Thyroid gland (tissue), 4 donors: ENCODE data around the gene GPATCH2. TPM values are rescaled to one million over a fixed set of nuclear protein-coding genes. Genes with fewer than 3 reads are reported as not detected.

ENCODE experiments used
- DNase-seq, 2 donors: peaks; one replicate each; pipeline ENCODE4 v3.0.0-alpha.2; 2019
- H3K27ac ChIP-seq, 3 donors: fragments of 200-600 bp; sonication (generic); 1 replicate in 2 of 3; 2 replicates in 1 of 3; pipeline ENCODE4 v1.5.1; 2016 to 2019; ENCODE audit warnings: mild to moderate bottlenecking in 1 of 3, moderate library complexity in 1 of 3
- H3K27me3 ChIP-seq: fragments of 200-600 bp; sonication (generic); one replicate; pipeline ENCODE4 v1.5.1; 2019
- H3K36me3 ChIP-seq, 2 donors: fragments of 200-600 bp; sonication (generic); one replicate each; pipeline ENCODE4 v1.5.1; 2016 to 2019
- H3K4me1 ChIP-seq, 2 donors: fragments of 200-600 bp; sonication (generic); one replicate each; pipeline ENCODE4 v1.5.1; 2017 to 2019
- H3K4me3 ChIP-seq, 3 donors: fragments of 200-600 bp; sonication (generic); replicated peaks in 1 of 3; 1 replicate in 2 of 3; 2 replicates in 1 of 3; pipeline ENCODE4 v1.5.1; 2016; ENCODE audit warnings: mild to moderate bottlenecking in 1 of 3
- H3K9me3 ChIP-seq: fragments of 200-600 bp; sonication (generic); one replicate; pipeline ENCODE4 v1.5.1; 2017
- POLR2A ChIP-seq, 2 donors: fragments of 450-650 bp; IDR thresholded peaks; one replicate each; pipeline ENCODE4 v1.6.1; 2017; ENCODE audit warnings: antibody characterized with exemption in 2 of 2, mild to moderate bottlenecking in 2 of 2, moderate library complexity in 1 of 2
- WGBS, 2 donors: methylation state at CpG; one replicate each; pipeline ENCODE4 v1.1.5; 2017; 5-methylcytosine and 5-hydroxymethylcytosine counted together
- intact Hi-C: fragments of 100-400 bp; cut with DNase I; formaldehyde crosslinking; loops from one replicate; pipeline ENCODE4 v1.15.1; 2023
- total RNA-seq, 4 donors: library from RNA; depleted of rRNA; stranded (reverse); fragments of >200 nt; gene quantifications; one replicate each; pipeline ENCODE4 v1.2.3, GENCODE V29; 2016
- TF ChIP-seq, protein P1 (sequence below), 6 experiments: fragments of 200-600 bp in 3 of 6; fragments of 450-650 bp in 3 of 6; sonication (generic) in 3 of 6; IDR thresholded peaks; one replicate each; pipeline ENCODE4 v1.5.1; 2016 to 2019; ENCODE audit warnings: antibody characterized with exemption in 6 of 6, mild to moderate bottlenecking in 2 of 6, inconsistent platforms in 1 of 6, moderate library complexity in 1 of 6

Gene GPATCH2
- total RNA-seq, 4 donors from 2014 or later = 21.4 to 47.9 (median 34.0) TPM

DNA sequence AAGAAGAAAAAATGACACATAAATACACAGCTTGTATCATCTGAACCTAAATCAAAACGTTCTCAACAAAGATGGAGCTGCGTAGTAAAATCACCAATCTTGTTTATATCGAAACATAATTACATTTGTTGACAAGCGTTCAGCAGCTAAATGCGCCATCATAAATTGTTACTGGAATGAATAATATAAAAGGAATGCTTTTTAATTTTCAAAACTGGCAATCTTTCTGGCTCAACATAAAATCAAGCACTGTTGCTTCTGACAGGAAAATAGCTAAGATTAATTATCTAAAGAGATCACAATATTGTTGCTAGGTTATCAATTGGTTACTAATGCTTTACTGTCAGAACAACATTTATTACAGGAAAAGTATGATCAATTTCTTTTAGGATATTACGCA lies 181.5 kb downstream of the GPATCH2 start:
- 94 to 96% methylated on average over 6 of the region's 6 CpGs for WGBS, 2 donors
- intact Hi-C loops = no loop called here

DNA sequence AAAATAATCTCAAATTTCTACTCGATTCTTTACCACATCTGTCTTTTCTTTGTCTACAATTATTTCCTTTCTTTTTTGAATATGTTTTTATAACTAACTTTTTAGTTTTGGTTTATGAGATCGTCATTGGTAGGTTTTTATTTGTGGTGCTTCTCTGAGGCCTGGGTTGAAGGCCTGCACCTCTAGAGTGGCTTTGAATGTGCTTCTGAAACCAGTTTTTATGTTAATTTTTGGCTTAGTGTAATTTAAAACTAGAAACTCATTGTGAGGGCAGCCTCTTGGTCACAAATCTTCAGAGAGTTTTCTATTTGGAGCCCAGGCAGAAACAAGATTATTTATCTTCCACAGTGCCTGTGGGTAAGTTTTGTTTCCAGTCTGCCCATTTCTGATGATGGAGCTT lies 187.0 kb downstream of the GPATCH2 start:
- Histone ChIP-seq H3K27me3 (no peaks in the 10 kb centered on the region), H3K9me3 (no peaks in the 10 kb centered on the region), H3K4me3 (no peak overlapping the region), H3K27ac (no peak overlapping the region), H3K4me1 (no peaks in the 10 kb centered on the region), H3K36me3 (peaks cover 0 to 4% of the 10 kb centered on the region in 2 donors)
- 97 to 98% methylated on average over 2 of the region's 2 CpGs for WGBS, 2 donors
- no peak for DNase-seq
- intact Hi-C loops = no loop called here
- no peak for TF ChIP-seq POLR2A (IDR thresholded peaks at IDR 0.05)
- TF ChIP-seq, protein P1, sequence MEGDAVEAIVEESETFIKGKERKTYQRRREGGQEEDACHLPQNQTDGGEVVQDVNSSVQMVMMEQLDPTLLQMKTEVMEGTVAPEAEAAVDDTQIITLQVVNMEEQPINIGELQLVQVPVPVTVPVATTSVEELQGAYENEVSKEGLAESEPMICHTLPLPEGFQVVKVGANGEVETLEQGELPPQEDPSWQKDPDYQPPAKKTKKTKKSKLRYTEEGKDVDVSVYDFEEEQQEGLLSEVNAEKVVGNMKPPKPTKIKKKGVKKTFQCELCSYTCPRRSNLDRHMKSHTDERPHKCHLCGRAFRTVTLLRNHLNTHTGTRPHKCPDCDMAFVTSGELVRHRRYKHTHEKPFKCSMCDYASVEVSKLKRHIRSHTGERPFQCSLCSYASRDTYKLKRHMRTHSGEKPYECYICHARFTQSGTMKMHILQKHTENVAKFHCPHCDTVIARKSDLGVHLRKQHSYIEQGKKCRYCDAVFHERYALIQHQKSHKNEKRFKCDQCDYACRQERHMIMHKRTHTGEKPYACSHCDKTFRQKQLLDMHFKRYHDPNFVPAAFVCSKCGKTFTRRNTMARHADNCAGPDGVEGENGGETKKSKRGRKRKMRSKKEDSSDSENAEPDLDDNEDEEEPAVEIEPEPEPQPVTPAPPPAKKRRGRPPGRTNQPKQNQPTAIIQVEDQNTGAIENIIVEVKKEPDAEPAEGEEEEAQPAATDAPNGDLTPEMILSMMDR (IDR thresholded peaks at IDR 0.05) = no peak

More for the DNA sequence above, 181.5 kb downstream of the GPATCH2 start:
- H3K9me3 ChIP-seq = no peaks in the 10 kb centered on the region
- DNase-seq = no peak
- no peaks in the 10 kb centered on the region for H3K4me1 ChIP-seq
- H3K27me3 ChIP-seq = no peaks in the 10 kb centered on the region
- TF ChIP-seq POLR2A (IDR thresholded peaks at IDR 0.05) = no peak
- TF ChIP-seq, protein P1 (IDR thresholded peaks at IDR 0.05) = no peak
- H3K27ac ChIP-seq = no peak overlapping the region
- peaks cover 0 to 4% of the 10 kb centered on the region in 2 donors for H3K36me3 ChIP-seq
- H3K4me3 ChIP-seq = no peak overlapping the region

DNA sequence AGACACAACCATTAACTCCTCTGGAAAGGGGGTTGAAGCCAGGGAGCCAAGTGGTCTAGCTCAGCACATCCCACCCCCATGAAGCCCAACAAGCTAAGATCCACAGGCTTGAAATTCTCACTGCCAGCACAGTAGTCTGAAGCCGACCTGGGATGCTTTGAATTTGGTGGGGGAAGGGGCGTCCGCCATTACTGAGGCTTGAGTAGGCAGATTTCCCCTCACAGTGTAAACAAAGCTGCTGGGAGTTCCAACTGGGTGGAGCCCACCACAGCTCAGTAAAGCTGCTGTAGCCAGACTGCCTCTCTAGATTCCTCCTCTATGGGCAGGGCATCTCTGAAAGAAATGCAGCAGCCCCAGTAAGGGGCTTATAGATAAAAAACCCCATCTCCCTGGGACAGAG lies 193.5 kb downstream of the GPATCH2 start:
- TF ChIP-seq, protein P1 (IDR thresholded peaks at IDR 0.05) = no peak
- TF ChIP-seq POLR2A (IDR thresholded peaks at IDR 0.05) = no peak
- H3K27me3 ChIP-seq = no peaks in the 10 kb centered on the region
- 81 to 83% methylated on average over 3 of the region's 3 CpGs for WGBS, 2 donors
- no peak overlapping the region for H3K27ac ChIP-seq
- no peaks in the 10 kb centered on the region for H3K9me3 ChIP-seq
- no peak for DNase-seq
- no peaks in the 10 kb centered on the region for H3K4me1 ChIP-seq
- intact Hi-C loops = no loop called here
- H3K36me3 ChIP-seq = peaks cover 0 to 7% of the 10 kb centered on the region in 2 donors
- H3K4me3 ChIP-seq = no peak overlapping the region

DNA sequence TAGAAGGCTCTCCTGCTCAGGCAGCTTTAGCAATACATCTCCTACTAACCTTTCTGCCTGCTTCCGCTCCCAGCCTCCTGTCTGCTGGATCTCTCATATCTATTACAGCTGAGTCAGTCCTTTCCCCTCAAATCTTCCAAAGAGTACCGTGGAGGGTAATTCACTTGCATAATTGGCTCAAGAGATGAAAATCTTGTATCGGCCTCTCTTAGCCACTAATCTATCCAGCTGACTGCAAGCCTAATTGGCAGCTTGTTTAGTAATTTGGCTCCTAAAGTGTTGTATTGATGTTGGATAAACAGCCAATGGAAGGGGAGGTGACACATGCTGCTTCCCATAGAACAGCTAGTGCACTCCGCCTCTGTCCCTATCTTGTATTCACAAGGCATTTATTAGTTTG lies 195.7 kb downstream of the GPATCH2 start:
- DNase-seq = no peak
- H3K4me3 ChIP-seq = no peak overlapping the region
- no peaks in the 10 kb centered on the region for H3K27me3 ChIP-seq
- TF ChIP-seq, protein P1 (IDR thresholded peaks at IDR 0.05) = no peak
- TF ChIP-seq POLR2A (IDR thresholded peaks at IDR 0.05) = no peak
- no peaks in the 10 kb centered on the region for H3K9me3 ChIP-seq
- intact Hi-C loops = no loop called here
- 68 to 76% methylated on average over 4 of the region's 4 CpGs for WGBS, 2 donors
- H3K27ac ChIP-seq = no peak overlapping the region
- no peaks in the 10 kb centered on the region for H3K4me1 ChIP-seq
- H3K36me3 ChIP-seq = peaks cover 0 to 7% of the 10 kb centered on the region in 2 donors

DNA sequence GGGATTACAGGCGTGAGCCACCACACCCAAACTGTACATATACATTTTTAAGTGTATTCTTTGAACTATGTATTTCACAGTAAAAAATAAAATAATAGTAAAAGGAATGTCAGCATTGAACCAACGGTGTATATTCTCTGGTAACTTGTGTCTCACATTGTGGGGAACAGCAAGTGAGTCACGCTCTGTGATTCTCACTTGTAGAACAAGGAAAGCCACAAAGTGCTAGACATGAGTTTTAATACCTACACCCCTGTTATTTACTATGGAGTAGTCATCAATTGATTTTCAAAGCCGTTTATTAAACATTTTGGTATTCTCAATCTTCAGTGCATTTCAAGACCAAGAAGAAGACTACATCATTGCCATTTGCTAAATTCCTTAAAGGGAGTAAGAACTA lies 197.2 kb downstream of the GPATCH2 start:
- H3K36me3 ChIP-seq = peaks cover 0 to 7% of the 10 kb centered on the region in 2 donors
- H3K4me3 ChIP-seq = no peak overlapping the region
- intact Hi-C loops = no loop called here
- no peaks in the 10 kb centered on the region for H3K4me1 ChIP-seq
- H3K27me3 ChIP-seq = no peaks in the 10 kb centered on the region
- TF ChIP-seq, protein P1 (IDR thresholded peaks at IDR 0.05) = no peak
- TF ChIP-seq POLR2A (IDR thresholded peaks at IDR 0.05) = no peak
- H3K9me3 ChIP-seq = no peaks in the 10 kb centered on the region
- WGBS, 2 donors = 91 to 97% methylated on average over 4 of the region's 4 CpGs
- no peak overlapping the region for H3K27ac ChIP-seq
- DNase-seq = no peak
